NCI-H1105 treated with DMSO at 0.1 percent for 48 hours (cell line): ENCODE results near the gene DUOX2.
"Not testable (repeated sequence)": the region's sequence is repeated elsewhere in the genome, so short reads cannot be mapped to it uniquely, and the experiment has no call there.

ENCODE experiments used
- DNase-seq: peaks from one replicate; lab custom pipeline; 2025; lab: John Stamatoyannopoulos, UW

DUOX2 gene

DNA sequence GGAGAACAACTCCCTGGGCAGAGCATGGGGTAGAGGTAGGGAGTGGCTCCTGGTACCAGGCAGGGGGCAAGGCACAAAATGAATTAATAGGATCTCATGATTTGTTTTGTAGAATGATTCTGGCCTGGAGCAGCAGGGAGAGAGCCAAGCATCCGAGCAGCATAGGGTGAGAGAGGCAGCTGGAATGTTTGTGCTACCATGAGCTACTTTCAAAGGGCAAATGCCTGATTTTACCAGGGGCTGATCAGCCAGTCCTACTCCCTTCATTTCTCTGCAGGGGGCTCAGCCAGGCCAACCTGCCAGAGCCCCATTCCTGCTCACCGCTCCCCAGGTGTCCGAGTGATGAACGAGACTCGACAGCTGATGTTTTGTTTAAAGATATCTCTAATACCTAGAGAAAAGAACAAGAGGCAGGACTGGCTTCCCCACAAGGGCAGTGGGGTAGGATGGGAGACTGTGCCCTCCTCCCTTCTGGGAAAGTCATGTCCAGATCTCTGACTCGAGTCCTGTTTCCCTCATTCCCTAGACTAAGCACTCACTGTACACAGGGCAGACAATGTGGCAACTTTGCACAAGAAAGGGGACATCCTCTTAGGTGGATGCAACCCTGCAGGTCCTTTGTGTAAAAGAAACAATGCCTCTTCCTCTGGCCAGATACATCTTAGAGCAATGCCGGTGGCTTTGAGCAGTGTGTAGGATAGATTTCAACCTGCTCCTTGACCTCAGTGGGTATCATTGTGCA is 12.9 kb downstream of the DUOX2 start:
- no peak for DNase-seq

DNA sequence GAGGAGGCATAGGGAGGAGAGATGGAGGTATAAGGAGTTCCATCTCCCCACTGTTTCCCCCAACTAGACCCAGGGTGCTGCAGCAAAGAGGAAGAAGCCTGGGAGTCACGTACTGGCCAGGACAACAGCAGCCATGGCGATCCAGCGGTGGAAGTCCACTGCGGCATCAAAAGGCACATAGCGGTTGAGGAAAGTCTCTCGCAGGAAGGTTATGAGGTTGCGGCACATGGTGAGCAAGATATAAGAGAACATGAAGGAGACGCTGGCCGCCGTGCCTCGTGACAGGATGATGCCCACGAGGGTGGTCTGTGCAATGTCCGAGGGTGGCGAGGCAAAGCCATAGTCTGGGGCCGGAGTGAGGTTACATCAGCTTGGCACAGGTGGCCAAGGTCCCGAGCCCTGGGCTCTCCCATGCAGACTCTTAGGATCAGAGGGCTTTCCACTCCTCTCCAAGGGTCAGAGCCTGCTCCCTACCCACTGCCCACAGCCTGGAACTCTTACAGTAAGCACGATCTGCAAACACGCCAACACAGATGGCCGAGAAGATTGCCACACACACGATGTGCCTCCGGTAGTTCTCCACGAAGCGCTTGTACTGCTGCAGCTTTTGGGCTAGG is 14.3 kb downstream of the DUOX2 start:
- no peak for DNase-seq

DNA sequence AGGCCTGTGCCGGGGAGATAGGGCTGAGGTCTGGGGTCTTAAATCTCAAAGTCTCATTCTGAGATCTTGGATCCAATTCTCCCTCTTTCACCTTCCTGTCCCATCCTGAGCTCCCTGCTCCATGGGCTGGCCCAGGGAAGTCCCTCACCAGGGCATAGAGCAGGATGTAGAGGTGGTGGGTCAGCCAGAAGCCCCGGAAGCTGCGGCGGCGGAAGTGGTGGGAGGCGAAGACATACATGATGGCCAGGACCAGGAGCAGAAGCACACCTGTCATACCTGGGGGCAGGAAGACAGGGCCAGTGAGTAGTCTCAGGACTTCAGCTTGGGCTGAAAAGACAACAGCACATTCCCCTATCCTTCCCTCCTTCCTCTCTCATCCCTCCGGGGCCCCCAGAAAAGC is 16.5 kb downstream of the DUOX2 start:
- DNase-seq, result no peak

DNA sequence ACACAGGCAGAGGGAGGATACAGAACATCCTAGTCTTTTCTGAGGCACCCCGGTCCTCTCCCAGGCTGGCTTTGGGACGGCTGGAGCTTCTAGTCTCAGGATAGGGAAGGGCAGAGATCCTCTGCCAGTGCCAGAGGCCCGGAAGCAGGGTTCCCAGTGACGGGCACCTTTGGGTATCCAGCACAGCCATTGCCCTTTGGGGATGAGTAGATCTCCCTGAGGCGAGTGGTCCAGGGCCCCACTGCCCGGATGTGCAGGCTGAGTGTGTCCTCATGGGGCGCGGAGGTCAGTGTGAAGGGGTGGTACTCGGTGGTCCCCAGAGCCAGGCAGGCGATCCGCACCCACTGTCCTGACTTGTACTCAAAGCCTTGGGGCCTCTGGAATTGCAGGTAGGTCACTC is 18.3 kb downstream of the DUOX2 start:
- no peak for DNase-seq

DNA sequence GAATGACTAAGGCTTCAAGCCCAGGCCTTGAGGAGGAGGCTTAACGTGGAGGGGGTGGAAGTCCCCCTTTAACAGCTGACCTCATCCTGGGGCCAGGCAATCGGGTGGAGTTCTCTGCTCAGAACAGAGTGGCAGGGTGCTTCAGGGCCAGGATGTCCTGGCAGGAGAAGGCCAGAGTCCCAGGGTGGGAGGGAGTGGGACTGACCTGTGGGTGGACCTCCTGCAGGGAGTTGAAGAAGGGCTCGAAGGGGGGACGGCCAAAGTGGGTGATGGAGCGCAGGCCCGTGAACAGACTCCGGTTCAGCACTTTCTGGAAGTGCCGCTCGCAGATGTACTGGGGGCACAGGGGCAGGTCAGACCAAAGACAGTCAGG is 19.6 kb downstream of the DUOX2 start:
- DNase-seq, result no peak

DNA sequence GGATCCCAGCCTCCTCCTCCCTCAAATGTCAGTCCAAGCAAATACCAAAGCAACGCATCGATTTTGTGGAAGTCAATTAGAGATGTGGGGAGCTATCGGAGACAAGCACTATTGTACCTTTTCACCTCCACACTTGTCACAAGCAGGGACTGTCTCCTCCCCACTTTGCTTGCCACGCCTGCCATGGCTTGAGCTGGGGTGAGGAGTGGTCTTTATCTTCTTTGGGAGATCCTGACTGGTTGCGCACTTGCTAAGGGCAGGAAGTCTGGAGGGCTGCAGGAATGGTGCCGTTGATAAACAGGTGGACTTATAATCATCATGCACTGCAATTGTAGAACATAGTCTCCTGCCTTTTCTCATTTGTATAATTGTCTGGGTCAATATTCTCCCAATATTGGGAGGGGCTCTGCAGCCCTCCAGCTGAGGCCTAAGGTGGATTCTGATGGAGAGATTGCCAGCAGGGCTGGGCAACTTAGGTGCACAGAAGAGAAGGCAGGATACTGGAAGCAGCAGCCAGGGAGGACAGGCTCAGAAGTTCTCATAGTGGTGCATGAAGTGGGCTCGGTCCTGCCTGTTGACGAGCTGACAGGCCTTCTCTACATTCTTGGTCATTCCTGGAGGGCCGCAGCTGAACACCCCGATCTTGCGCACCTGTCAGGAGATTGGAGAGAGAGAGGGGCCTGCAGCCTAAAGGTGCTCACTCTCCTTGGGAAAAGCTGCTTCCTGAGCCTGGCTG is 20.2 kb downstream of the DUOX2 start:
- DNase-seq, result no peak

DNA sequence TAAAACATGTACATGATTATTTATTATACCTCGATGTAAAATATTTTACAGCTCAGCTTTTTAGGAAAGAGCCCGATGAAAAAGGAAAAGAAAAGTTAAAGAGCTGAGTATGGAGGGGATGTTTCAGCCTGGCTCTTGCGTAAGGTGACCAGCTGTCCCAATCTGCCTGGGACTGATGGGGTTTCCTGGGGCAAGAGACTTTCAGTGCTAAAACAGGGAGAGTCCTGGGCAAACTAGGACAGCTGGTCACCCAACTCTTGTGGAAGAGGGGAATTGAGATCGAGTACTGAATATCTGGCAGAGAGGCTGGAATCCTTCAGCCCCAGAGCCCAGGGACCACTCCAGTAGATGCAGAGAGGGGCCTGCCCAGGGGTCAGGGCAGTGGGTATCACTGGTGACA is 21.0 kb downstream of the DUOX2 start:
- DNase-seq, result no peak

DNA sequence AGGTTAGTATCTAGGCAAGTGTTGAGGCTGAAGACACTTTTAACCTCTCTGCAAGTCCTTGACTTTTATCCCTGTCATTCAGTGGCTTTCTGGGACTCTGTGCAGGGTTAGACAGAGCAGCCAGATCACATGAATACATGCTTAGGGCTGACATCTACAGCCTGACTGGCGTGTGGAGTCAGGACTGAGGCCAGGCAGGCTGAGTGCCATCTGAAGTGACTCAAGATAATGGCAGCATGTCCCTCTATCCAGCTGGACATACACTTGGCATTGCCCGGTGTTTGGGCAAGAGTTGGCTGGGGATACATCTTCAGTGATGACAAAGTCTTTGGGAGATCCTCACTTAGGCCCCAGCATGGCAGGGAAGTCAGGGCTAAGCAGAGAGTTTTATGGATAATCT is 22.4 kb downstream of the DUOX2 start:
- DNase-seq, result no peak

DNA sequence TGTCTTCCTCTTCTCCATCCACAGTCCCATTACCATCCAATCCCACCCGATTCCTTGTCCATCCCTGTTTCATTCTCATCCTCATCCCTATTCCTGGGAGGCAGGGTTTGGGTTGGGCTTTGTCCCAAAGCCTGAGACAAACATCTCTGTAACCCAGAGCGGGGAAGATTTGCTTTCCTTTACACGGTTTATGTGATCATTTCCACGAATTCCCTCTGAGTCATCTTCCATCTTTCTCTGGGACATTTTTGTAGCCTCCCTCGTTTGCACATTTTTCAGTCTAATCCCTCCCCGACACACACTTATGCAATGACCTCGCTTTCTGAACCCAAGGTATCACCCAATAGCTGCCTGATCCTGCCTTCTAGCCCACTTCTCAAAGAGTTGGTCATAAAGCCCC is 22.8 kb downstream of the DUOX2 start:
- DNase-seq, result no peak

DNA sequence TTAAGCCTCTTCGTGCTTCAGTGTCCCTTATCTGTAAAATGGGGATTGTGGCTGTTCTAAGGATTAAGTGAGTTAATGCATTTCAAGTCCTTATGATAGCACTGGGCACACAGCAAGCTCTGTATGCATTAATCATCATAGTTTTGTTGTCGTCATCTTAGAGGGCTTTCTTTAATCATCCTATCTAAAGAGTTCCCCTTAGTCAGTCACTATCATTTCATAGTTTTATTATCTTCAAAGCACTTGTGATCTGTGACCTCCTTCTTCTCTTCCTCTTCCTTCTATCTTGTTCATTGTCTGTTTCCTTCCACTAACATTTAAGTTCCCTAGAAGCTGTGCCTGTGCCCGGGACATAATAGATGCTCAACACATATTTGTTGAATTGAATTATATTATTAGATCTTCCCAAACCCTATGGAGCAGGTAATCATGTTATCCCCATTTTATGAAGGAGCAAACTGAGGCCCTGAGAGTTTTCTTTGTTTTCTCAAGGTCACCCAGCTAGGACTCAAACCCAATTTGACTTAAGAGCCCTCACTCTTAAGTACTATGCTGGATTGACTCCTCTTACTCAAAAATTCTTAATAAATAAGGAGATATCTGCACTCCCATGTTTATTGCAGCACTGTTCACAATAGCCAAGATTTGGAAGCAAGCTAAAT is 24.1 kb downstream of the DUOX2 start:
- DNase-seq, result no peak

DNA sequence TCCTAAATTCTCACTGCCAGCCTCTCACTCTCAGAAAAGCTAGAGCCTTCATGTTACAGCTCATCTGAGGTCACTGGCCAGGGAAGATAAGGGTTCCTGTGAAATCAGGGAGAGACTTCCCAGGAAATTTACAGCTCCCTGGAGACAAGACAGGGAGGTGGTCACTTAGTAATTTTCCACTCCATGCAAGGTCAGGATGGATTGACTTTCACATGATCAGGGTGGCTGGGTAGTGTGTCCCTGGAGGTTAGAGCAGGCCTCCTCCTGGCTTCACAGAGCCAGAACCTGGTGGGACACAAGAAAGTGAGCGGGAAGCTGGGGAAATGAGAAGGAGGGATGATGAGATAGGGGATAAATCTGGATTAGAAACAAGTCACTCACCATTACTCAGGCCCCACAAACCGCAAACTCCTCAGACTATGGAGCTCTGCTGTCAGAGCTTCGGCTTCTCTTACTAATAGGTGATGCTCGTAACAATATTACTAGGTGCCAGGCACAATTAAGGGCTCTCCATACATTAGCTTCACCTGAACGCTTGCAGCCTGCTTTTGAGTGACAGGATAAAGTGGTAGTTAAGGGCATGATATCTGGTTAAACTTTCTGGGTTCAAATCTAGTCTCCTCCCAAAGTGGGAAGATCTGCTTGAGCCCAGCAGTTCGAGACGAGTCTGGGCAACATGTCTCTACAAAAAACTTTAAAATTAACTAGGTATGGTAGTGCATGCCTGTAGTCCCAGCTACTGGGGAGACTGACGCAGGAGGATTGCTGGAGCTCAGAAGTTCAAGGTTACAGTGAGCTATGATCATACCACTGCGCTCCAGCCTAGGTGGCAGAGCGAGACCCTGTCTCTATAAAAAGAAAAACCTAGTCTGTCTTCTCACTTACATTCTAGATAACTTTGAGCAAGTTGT is 24.9 kb downstream of the DUOX2 start:
- no peak for DNase-seq

DNA sequence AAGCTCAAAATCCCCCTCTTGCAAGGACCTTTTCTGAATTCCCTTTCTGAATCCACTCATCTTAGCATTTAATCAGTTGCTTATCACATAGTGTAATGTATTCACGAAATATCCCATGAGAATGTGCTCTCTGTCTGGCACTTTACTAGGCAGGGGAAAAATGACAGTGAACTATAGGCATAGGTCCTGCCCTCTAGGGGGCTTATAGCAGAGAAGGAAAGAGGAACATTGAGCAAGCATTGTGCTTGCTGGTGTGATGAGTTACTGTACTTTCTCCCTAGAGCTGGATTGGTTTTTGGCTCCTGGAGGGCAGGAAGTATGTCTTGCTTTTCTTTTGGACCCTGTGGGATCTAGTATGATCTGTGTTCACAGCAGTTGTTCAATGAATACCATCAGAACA is 26.5 kb downstream of the DUOX2 start:
- no peak for DNase-seq

DNA sequence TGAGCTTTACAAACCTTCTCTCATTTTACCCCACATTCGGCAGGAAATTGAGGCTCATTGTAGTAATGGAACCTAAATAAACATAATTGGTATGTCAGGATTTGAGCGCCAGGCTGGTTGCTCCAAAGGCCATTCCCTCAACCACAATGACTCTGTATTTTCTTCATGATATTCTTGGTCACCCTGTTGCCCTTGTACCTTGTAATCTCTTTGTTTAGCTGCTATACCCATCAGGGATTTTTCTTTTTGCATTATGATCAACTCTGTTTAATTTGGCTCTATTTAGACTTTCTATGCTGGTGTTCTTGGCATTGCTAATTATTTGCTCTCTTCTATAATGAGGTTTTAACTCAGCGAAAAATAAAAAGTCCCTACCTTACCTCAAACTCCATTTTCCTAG is 29.8 kb downstream of the DUOX2 start:
- DNase-seq, result no peak

DNA sequence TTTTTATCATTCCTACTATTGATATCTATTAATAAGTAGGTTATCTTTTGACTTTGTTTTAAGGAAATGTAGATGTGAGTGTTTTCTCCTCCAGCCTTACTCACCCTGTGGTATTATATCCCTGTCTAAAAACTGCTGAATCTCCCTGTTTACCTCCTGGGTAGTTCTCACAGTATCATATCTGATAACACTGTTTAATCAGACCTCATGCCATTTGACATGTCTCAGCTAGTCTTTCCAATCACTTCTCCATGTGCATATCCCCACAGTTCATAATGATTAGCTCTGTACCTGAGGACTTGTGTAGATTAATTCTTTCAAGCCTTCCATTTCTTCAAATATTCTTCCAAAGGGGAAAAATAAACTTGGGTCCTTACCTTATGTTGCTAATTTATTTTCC is 30.7 kb downstream of the DUOX2 start:
- DNase-seq, result no peak

DNA sequence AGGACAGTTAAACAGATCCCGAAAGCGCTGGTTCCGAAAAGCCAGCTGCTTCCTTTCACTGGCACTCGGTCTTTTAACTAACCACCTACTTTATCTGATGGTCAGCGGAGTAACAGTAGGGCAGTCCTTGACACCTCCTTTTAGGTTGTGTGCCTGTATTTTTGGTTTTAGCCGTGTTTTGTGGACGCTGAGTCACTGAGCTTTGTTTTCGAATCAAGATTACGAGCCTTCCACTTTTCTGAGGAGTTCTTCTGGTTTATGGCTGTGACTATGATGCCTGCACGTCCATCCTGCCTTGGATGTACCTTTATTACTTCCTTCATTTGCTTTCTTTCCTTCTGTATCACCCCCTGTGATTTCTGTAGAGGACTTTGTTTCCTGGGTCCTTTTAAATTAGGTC is 31.6 kb downstream of the DUOX2 start:
- DNase-seq, result not testable (repeated sequence)

DNA sequence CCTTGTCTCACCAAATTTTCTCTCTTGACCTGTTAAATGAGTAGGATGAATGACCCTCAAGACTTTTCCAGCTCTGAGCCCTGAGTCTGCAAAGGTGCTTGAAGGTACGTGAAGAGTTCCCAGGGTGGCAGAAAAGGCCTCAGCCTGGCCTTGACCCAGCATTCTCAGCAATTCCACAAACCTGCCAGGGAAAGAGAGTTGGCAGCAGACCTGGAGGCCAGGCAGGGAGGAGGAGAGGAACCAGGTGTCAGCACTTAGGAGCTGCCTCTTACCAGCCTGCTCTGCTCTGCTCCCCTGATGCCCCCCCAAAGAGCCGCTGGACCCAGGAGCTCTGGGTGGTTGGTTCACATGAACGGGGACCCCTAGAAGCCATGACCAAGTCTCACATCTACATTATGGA is 33.4 kb downstream of the DUOX2 start:
- not testable (repeated sequence) for DNase-seq

DNA sequence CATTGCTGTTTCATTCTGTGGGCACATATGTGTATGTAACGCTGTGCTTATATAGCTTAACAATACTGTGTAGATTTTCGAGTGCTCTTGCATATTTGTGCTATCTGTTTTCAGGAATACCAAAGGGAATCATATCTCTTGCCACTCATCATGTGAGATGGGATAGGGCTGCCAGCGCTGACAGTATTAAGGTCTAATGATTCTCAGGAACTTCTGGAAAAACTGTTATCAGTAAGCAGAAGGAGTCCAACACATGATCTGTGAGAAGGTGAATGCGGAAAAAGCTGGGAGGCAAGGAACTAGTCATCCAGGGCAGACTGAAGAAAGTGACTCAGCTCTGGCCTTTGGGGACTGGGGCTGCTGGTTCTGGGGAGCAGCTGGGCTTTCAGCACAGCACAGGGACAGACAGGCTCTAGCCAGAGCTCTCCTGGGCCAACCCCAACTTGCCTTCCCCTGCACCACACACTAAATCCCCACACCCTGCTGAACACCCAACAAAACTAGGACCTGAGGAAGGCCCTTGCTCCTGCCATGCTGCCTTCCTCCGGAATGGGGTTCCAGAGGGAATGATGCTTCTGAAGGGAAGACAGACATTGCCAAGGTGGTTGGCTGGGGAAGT is 34.2 kb downstream of the DUOX2 start:
- DNase-seq, result not testable (repeated sequence)

DNA sequence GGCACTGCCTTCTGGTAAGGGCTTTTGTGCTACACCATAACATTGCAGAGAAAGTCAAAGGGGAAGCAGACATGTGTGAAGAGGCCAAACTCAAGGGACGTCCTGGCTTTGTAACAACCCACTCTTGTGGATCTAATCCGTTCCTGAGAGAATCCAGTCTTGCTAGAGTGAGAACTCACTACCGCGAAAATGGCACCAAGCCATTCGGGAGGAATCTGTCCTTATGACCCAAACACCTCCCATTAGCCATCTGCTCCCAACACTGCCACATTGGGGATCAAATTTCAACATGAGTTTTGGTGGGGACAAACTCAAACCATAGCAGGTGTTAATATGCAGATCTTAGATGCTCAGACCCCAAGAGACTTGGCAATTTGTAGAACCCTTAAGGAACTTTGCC is 34.8 kb downstream of the DUOX2 start:
- DNase-seq, result not testable (repeated sequence)

DNA sequence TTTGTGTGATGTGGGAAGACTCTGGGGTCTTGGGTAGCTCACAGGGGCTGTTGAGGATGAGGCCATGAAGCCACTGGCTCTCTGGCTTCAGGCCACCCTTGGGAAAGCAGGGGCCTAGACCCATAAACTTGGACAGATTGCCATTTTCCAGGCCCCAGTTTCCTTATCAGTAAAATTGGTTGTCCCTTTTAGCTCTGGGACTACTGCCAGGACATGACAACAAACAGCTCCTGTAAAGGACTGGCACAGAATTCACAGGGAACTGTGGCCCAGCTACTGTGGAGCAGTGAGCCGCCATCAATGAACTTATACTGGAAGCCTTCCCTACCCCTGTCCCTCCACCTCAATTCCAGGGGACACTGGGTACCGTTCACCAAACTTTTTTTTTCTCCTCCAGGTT is 36.6 kb downstream of the DUOX2 start:
- DNase-seq, result not testable (repeated sequence)

DNA sequence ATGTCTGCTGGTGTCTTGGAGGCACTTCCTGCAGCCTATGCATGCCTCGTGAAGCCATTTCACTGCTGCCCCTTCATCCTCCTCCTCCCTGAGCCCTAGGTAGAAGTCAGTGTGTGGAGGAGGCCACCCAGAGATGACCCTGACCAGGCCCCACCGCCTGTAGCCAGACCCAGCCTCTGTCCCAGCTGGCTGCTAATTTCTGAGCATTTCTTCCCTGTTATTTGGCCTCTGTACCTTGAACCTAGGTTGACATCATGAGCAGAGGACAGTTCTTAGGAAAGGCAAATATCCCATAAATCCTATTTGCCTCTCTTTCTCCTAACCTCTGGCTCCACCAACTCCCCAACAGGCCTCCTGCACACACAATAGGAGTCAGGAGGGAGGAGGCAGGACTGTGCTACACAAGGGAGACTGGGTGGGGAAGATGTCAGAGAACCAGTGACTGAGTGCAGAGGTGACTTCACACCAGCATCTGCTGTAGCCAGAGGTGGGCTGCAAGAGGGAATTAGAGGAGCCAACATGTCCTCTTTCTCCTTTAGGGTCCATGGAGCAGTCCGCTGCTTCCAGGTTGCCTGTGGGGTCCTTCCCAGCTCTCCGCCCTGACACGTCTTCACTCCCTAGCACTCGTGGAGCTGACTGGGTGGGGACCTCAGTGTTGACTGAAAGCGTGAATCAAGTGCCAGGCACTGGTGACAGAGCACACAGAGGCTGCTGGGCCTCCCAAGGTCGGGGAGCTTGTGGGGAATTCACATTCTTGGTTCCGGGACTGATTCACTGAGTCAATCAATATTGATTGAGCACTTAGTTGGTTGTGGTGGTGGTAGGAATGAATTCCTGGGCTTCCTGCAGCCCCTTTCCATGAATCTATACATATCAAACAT is 38.3 kb downstream of the DUOX2 start:
- DNase-seq, result not testable (repeated sequence)
